ENCODE results near the gene RHBDD2. TPM values are rescaled to one million over a fixed set of nuclear protein-coding genes. Genes with fewer than 3 reads are reported as not detected.
A peak's percentile ranks its signal among the peaks of the same experiment; 100 is the strongest.

RHBDD2 gene
- total and polyA plus RNA-seq, 9 of the 15 experiments (the other 6 are each of a cell fraction or from before 2014, with no cell fraction given) = 3.3 to 36.7 (median 17.9) TPM

DNA sequence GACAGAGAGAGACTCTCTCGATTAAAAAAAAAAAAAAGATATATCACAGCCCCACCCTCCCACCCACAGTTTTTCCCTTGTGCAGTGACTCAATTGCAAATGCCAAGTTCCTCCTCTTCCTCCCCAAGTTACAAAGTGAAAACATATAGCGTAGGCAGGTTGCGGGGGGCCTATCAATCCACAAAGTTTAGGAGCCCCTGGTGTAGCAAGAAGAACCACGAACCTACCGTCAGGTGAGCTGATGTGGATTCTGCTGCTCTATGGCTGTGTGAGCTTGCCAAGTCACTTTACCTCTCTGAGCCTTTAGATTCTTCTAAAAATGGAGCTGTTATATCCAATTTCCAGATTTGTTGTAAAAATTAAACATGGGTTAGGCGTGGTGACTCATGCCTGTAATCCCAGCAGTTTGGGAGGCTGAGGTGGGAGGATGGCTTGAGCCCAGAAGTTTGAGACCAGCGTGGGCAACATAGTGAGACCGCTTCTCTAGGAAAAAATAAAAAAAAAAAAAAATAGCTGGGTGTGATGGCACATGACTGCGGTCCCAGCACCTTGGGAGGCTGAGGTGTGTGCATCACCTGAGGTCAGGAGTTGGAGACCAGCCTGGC lies 8.2 kb upstream of the RHBDD2 start (continued):
- TF ChIP-seq, protein P1, sequence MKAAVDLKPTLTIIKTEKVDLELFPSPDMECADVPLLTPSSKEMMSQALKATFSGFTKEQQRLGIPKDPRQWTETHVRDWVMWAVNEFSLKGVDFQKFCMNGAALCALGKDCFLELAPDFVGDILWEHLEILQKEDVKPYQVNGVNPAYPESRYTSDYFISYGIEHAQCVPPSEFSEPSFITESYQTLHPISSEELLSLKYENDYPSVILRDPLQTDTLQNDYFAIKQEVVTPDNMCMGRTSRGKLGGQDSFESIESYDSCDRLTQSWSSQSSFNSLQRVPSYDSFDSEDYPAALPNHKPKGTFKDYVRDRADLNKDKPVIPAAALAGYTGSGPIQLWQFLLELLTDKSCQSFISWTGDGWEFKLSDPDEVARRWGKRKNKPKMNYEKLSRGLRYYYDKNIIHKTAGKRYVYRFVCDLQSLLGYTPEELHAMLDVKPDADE (conservative IDR thresholded peaks at IDR 0.05; ENCODE audit: control insufficient read depth, low read depth, low read length) = no peak
- TF ChIP-seq ZNF695 (CRISPR knock-in tag; IDR thresholded peaks at IDR 0.05) (no peak), CBFB (CRISPR knock-in tag; IDR thresholded peaks at IDR 0.05) (no peak), RCOR1 (IDR thresholded peaks at IDR 0.05; ENCODE audit: borderline replicate concordance in 1 of 2, low read depth in 2 of 2, low read length in 2 of 2) (no peak), KDM1A (IDR thresholded peaks at IDR 0.05) (peak; percentile 15 to 20; a peak in 1 of 4 replicates), SMAD4 (CRISPR knock-in tag; conservative IDR thresholded peaks at IDR 0.05) (no peak), ZNF696 (CRISPR knock-in tag; conservative IDR thresholded peaks at IDR 0.05) (no peak), RBM25 (IDR thresholded peaks at IDR 0.05; ENCODE audit: low read depth, low read length, severe bottlenecking) (peak; percentile 57), SRSF9 (IDR thresholded peaks at IDR 0.05; ENCODE audit: borderline replicate concordance, low read depth, low read length) (no peak)
- TF ChIP-seq, protein P2, sequence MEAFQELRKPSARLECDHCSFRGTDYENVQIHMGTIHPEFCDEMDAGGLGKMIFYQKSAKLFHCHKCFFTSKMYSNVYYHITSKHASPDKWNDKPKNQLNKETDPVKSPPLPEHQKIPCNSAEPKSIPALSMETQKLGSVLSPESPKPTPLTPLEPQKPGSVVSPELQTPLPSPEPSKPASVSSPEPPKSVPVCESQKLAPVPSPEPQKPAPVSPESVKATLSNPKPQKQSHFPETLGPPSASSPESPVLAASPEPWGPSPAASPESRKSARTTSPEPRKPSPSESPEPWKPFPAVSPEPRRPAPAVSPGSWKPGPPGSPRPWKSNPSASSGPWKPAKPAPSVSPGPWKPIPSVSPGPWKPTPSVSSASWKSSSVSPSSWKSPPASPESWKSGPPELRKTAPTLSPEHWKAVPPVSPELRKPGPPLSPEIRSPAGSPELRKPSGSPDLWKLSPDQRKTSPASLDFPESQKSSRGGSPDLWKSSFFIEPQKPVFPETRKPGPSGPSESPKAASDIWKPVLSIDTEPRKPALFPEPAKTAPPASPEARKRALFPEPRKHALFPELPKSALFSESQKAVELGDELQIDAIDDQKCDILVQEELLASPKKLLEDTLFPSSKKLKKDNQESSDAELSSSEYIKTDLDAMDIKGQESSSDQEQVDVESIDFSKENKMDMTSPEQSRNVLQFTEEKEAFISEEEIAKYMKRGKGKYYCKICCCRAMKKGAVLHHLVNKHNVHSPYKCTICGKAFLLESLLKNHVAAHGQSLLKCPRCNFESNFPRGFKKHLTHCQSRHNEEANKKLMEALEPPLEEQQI (IDR thresholded peaks at IDR 0.05) = no peak
- TF ChIP-seq, protein P3, sequence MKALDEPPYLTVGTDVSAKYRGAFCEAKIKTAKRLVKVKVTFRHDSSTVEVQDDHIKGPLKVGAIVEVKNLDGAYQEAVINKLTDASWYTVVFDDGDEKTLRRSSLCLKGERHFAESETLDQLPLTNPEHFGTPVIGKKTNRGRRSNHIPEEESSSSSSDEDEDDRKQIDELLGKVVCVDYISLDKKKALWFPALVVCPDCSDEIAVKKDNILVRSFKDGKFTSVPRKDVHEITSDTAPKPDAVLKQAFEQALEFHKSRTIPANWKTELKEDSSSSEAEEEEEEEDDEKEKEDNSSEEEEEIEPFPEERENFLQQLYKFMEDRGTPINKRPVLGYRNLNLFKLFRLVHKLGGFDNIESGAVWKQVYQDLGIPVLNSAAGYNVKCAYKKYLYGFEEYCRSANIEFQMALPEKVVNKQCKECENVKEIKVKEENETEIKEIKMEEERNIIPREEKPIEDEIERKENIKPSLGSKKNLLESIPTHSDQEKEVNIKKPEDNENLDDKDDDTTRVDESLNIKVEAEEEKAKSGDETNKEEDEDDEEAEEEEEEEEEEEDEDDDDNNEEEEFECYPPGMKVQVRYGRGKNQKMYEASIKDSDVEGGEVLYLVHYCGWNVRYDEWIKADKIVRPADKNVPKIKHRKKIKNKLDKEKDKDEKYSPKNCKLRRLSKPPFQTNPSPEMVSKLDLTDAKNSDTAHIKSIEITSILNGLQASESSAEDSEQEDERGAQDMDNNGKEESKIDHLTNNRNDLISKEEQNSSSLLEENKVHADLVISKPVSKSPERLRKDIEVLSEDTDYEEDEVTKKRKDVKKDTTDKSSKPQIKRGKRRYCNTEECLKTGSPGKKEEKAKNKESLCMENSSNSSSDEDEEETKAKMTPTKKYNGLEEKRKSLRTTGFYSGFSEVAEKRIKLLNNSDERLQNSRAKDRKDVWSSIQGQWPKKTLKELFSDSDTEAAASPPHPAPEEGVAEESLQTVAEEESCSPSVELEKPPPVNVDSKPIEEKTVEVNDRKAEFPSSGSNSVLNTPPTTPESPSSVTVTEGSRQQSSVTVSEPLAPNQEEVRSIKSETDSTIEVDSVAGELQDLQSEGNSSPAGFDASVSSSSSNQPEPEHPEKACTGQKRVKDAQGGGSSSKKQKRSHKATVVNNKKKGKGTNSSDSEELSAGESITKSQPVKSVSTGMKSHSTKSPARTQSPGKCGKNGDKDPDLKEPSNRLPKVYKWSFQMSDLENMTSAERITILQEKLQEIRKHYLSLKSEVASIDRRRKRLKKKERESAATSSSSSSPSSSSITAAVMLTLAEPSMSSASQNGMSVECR (CRISPR knock-in tag; IDR thresholded peaks at IDR 0.05) = no peak

Measured in K562 (cell line).